Measurements from ENCODE around the gene USP24. TPM values are rescaled to one million over a fixed set of nuclear protein-coding genes. Genes with fewer than 3 reads are reported as not detected.

USP24 gene
- total RNA-seq, 1 experiment from 2014 or later: 35.3 TPM

DNA sequence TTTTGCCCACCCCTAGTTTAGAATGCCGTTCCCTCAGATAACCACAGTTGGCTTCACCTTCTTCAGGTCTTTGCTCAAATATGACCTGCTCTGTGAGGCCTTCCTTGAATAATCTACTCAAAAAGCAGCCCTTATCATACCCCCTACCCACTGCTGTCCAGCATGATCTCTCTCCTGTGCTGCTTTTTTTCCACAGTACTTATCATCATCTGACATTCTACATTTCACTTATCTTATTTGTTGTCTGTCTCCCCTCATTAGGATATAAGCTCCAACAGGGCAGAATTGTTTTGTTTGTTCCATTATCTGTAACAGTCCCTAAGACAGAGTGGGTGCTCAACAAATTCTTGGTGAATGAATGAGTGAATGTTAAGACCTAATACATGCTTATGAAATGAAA is 18.1 kb downstream of the USP24 start:
- Histone ChIP-seq H3K79me1 (ENCODE audit: insufficient read depth, low read depth, low read length, poor library complexity, severe bottlenecking) (no peaks in the 10 kb centered on the region), H4K8ac (replicated peaks; ENCODE audit: insufficient read length, low read depth, low read length) (no peak overlapping the region), H3K27ac (ENCODE audit: insufficient read length, low read depth, low read length) (no peak overlapping the region), H3K23ac (ENCODE audit: insufficient read length, low read depth, low read length) (no peak overlapping the region), H2BK12ac (ENCODE audit: insufficient read length, low read depth, low read length) (no peak overlapping the region), H4K91ac (ENCODE audit: insufficient read length, low read depth, low read length) (no peak overlapping the region), H2BK15ac (ENCODE audit: low read depth, low read length) (no peak overlapping the region), H3K4me1 (ENCODE audit: insufficient read depth, low read length) (no peaks in the 10 kb centered on the region; the same call in 1 of the 2 replicates), H3K18ac (ENCODE audit: insufficient read length, low read depth, low read length) (no peak overlapping the region), H2BK5ac (ENCODE audit: insufficient read length, low read length) (no peak overlapping the region), H3K79me2 (ENCODE audit: insufficient read depth, low read length) (no peaks in the 10 kb centered on the region; the same call in 1 of the 2 replicates), H3K27me3 (ENCODE audit: insufficient read depth, low read length) (no peaks in the 10 kb centered on the region), H3K14ac (ENCODE audit: insufficient read depth, low read length) (no peak overlapping the region), H2AK5ac (ENCODE audit: insufficient read length, low read length) (no peak overlapping the region), H4K5ac (ENCODE audit: insufficient read length, low read depth, low read length) (no peak overlapping the region), H2BK120ac (ENCODE audit: low read depth, low read length, poor library complexity, severe bottlenecking) (no peak overlapping the region), H3K9ac (ENCODE audit: extremely low read depth, insufficient read length, low read length) (no peak overlapping the region), H3K4me2 (ENCODE audit: insufficient read depth, insufficient read length, low read length) (no peak overlapping the region), H4K20me1 (ENCODE audit: control insufficient read depth, insufficient read depth, insufficient read length) (no peaks in the 10 kb centered on the region), H2BK20ac (ENCODE audit: low read depth, low read length, poor library complexity, severe bottlenecking) (no peak overlapping the region), H2AFZ (ENCODE audit: low read length) (no peak overlapping the region), H3K23me2 (ENCODE audit: insufficient read length, low read depth, low read length, poor library complexity, severe bottlenecking) (no peaks in the 10 kb centered on the region), H3K4ac (ENCODE audit: low read depth, low read length) (no peak overlapping the region), H3K56ac (ENCODE audit: insufficient read length, low read depth, low read length) (no peak overlapping the region), H3T11ph (ENCODE audit: low read length) (no peak overlapping the region), H3K9me3 (ENCODE audit: control insufficient read depth, low read depth, low read length) (no peaks in the 10 kb centered on the region)
- Mint-ChIP-seq H3K36me3 (ENCODE audit: insufficient read depth in 1 of 3, low read depth in 3 of 3) (peaks cover 12 to 24% (median 17%) of the 10 kb centered on the region in 3 experiments), H3K4me3 (no peak overlapping the region), H3K4me1 (peaks cover 24 to 25% of the 10 kb centered on the region in 2 experiments), H3K9me3 (peaks cover 5 to 8% of the 10 kb centered on the region in 2 experiments; a peak in 4 of 5 replicates), H3K27ac (no peak overlapping the region), H3K27me3 (ENCODE audit: low read depth) (no peaks in the 10 kb centered on the region)
- no CpG with 5 or more reads among the region's 1 CpG for WGBS (ENCODE audit: extremely low coverage, insufficient read length, low lambda C conversion rate)
- no peak for DNase-seq
- no peak for TF ChIP-seq CTCF (conservative IDR thresholded peaks at IDR 0.05)

All from H9 (cell line).